ENCODE measurements around the gene REEP1.

- TF ChIP-seq CTCF (IDR thresholded peaks at IDR 0.05 in 2 of 3, conservative IDR thresholded peaks at IDR 0.05 in 1 of 3; ENCODE audit: borderline replicate concordance in 1 of 3, insufficient read depth in 1 of 3, low read depth in 2 of 3, low read length in 2 of 3) (no peak), POLR2A (IDR thresholded peaks at IDR 0.05; ENCODE audit: borderline replicate concordance, extremely low read depth, insufficient read depth, insufficient read length) (no peak), EZH2 (IDR thresholded peaks at IDR 0.05) (no peak), ZNF274 (IDR thresholded peaks at IDR 0.05; ENCODE audit: low read depth, low read length) (no peak), POLR2AphosphoS5 (IDR thresholded peaks at IDR 0.05; ENCODE audit: low read depth, low read length) (no peak), ZBTB33 (IDR thresholded peaks at IDR 0.05; ENCODE audit: extremely low read depth, insufficient replicate concordance, low read length) (no peak), RAD21 (IDR thresholded peaks at IDR 0.05; ENCODE audit: low read depth) (no peak), REST (IDR thresholded peaks at IDR 0.05; ENCODE audit: low read depth) (no peak), EZH2phosphoT487 (IDR thresholded peaks at IDR 0.05; ENCODE audit: borderline replicate concordance) (no peak), CEBPB (IDR thresholded peaks at IDR 0.05; ENCODE audit: low read depth) (no peak), JUND (IDR thresholded peaks at IDR 0.05) (no peak)
These were observed 33.0 kb downstream of the REEP1 start for GRCh38 chr2:86304416-86304815.

All from HCT116 (cell line).